Measurements from ENCODE around the gene EED.

EED gene

GRCh38 chr11:86234831-86235461 is 9.6 kb upstream of the EED start:
- ChIA-PET CTCF (interaction anchor here (1.7 kb wide), 1 partner anchor 41 kb away, joined by 3 read pairs; no protein-coding TSS in a partner anchor), POLR2A (no interaction called here)

DNA sequence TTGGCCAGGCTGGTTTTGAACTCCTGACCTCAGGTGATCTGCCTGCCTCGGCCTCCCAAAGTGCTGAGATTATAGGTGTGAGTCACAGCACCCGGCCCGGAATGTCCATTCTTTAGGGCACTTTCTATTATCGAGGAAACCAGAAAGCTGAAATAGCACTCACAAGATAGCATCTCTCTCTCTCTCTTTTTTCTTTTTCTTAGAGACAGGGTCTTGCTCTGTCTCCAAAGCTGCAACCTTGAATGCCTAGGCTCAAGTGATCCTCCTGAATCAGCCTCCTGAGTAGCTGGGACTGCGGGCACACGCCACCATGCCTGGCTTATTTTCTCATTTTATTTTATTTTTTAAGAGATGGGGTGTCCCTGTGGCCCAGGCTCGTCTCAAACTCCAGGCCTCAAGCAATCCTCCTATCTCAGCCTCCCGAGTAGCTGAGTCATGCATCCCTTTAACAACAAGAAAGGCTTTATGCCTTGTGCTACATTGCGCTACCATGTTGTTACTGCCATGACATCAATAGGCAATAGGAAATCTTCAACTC is 7.2 kb upstream of the EED start:
- ChIA-PET POLR2A (no interaction called here), CTCF (interaction anchor here (0.7 to 1.3 kb wide), 4 partner anchors 15 to 19 kb away, joined by 3 to 6 read pairs (median 3); no protein-coding TSS in a partner anchor)
- no peak for DNase-seq (ENCODE audit: extremely low spot score)
- no peak for TF ChIP-seq CTCF (IDR thresholded peaks at IDR 0.05; ENCODE audit: control extremely low read depth, extremely low read depth, low read depth, missing control alignments)

More at GRCh38 chr11:86234831-86235461, 9.6 kb upstream of the EED start:
- TF ChIP-seq CTCF (IDR thresholded peaks at IDR 0.05; ENCODE audit: control extremely low read depth, extremely low read depth, low read depth, missing control alignments), result no peak
- no peak for DNase-seq (ENCODE audit: extremely low spot score)

GRCh38 chr11:86240164-86240563 is 4.4 kb upstream of the EED start:
- POLR2A ChIA-PET, result no interaction called here
- CTCF ChIA-PET, result interaction anchor here (1.4 to 4.6 kb wide), 6 partner anchors 10 to 199 kb away, joined by 3 to 40 read pairs (median 6); no protein-coding TSS in a partner anchor
- no peak for TF ChIP-seq CTCF (IDR thresholded peaks at IDR 0.05; ENCODE audit: control extremely low read depth, extremely low read depth, low read depth, missing control alignments)
- DNase-seq (ENCODE audit: extremely low spot score), result no peak

GRCh38 chr11:86241956-86242535 is 2.5 kb upstream of the EED start:
- ChIA-PET CTCF (interaction anchor here (0.7 to 4.6 kb wide), 8 partner anchors 11 to 200 kb away, joined by 3 to 40 read pairs (median 4); partner anchors contain the start of gene PICALM), POLR2A (no interaction called here)
- TF ChIP-seq CTCF (IDR thresholded peaks at IDR 0.05; ENCODE audit: control extremely low read depth, extremely low read depth, low read depth, missing control alignments), result no peak
- no peak for DNase-seq (ENCODE audit: extremely low spot score)

DNA sequence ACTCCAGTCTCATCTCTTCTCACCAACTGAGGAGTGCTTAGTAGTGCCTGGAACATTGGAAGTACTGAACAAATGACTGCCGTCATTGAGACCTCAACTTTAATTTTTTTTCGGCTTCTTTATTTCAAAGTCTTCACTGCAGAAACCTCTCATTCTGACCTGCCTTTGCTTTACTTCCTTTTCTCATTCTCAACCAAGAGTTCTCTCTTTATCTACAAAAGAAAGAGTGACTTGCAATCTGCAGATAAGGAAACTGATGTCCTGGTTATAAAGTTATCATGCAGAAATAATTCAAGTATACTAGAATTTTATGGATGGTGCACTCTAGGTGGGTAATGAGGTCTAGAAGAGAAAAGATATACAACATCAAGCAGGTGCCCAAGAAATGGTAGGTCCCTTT is 1.2 kb upstream of the EED start:
- ChIA-PET POLR2A (no interaction called here), CTCF (interaction anchor here (1.0 to 4.6 kb wide), 4 partner anchors 10 to 49 kb away, joined by 3 to 40 read pairs (median 6); no protein-coding TSS in a partner anchor)
- no peak for DNase-seq (ENCODE audit: extremely low spot score)

More for the DNA sequence above, 1.2 kb upstream of the EED start:
- no peak for TF ChIP-seq CTCF (IDR thresholded peaks at IDR 0.05; ENCODE audit: control extremely low read depth, extremely low read depth, low read depth, missing control alignments)

All from GM10248 (cell line).